ENCODE data around the gene GOSR1.

GOSR1 gene

GRCh38 chr17:30495586-30495985 lies 18.4 kb downstream of the GOSR1 start:
- FAIRE-seq (no peak), DNase-seq (ENCODE audit: insufficient read length, low spot score) (no peak)

DNA sequence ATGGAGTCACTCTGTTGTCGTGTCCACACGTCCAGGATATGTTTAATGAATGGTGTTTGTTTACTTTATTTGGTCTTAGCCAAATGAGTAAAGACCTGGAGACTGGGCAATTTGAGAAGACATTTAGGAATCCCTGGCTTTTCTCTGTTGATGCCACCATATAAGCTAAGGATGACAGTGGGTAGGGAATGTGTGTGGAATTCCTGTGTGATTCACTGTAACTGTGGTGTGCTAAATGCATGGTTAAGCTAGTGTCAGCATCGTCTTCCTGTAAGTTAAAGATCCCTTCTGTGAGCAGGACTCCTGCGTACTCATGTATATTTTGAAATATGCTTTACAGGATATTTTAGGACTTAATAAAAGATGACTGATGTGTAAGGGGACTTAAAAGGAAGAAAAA lies 26.4 kb downstream of the GOSR1 start:
- no peak for FAIRE-seq
- DNase-seq (ENCODE audit: insufficient read length, low spot score): no peak
- no peak for TF ChIP-seq PAX5 (IDR thresholded peaks at IDR 0.05; ENCODE audit: insufficient read depth, low read length, severe bottlenecking)
- no peak for TF ChIP-seq POLR2A (IDR thresholded peaks at IDR 0.05; ENCODE audit: low read depth, low read length)
- TF ChIP-seq POU2F2 (IDR thresholded peaks at IDR 0.05; ENCODE audit: low read depth, low read length): no peak

More at GRCh38 chr17:30495586-30495985, 18.4 kb downstream of the GOSR1 start:
- TF ChIP-seq POLR2AphosphoS5 (IDR thresholded peaks at IDR 0.05; ENCODE audit: low read depth, low read length) (no peak), SPI1 (IDR thresholded peaks at IDR 0.05; ENCODE audit: low read depth, low read length) (no peak), PAX5 (IDR thresholded peaks at IDR 0.05; ENCODE audit: insufficient read depth, low read length, severe bottlenecking) (no peak), TAF1 (IDR thresholded peaks at IDR 0.05; ENCODE audit: low read depth, low read length) (no peak), POLR2A (IDR thresholded peaks at IDR 0.05; ENCODE audit: low read depth, low read length) (no peak), POU2F2 (IDR thresholded peaks at IDR 0.05; ENCODE audit: low read depth, low read length) (no peak)

DNA sequence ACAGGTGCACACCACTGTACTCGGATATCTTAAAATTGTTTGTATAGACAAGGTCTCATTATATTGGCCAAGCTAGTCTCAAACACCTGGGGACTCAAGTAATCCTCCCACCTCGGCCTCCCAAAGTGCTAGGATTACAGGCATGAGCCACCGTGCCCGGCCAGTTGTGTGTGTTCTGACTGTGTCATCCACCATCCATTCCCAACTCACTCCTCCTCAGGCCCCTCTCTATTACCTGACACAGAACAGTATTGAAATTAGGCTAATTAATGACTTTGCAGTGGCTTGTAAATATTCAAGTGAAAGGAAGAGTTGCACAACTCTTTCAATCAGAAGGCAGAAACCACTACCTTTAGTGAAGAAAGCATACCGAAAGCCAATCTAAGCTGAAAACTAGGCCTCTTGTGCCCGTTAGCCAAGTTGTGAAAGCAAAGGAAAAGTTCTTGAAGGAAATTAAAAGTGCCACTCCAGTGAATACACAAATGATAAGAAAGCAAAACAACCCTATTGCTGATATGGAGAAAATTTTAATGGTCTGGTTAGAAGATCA lies 28.7 kb downstream of the GOSR1 start:
- no peak for FAIRE-seq

GRCh38 chr17:30506481-30506880 lies 29.3 kb downstream of the GOSR1 start:
- no peak for TF ChIP-seq SPI1 (IDR thresholded peaks at IDR 0.05; ENCODE audit: low read depth, low read length)
- no peak for TF ChIP-seq TAF1 (IDR thresholded peaks at IDR 0.05; ENCODE audit: low read depth, low read length)
- TF ChIP-seq PAX5 (IDR thresholded peaks at IDR 0.05; ENCODE audit: insufficient read depth, low read length, severe bottlenecking): no peak
- no peak for TF ChIP-seq POLR2AphosphoS5 (IDR thresholded peaks at IDR 0.05; ENCODE audit: low read depth, low read length)
- no peak for TF ChIP-seq POU2F2 (IDR thresholded peaks at IDR 0.05; ENCODE audit: low read depth, low read length)
- TF ChIP-seq POLR2A (IDR thresholded peaks at IDR 0.05; ENCODE audit: low read depth, low read length): no peak
- FAIRE-seq (no peak), DNase-seq (ENCODE audit: insufficient read length, low spot score) (no peak)

More for the DNA sequence above, 28.7 kb downstream of the GOSR1 start:
- no peak for DNase-seq (ENCODE audit: insufficient read length, low spot score)
- no peak for TF ChIP-seq SPI1 (IDR thresholded peaks at IDR 0.05; ENCODE audit: low read depth, low read length)
- no peak for TF ChIP-seq POU2F2 (IDR thresholded peaks at IDR 0.05; ENCODE audit: low read depth, low read length)
- no peak for TF ChIP-seq TAF1 (IDR thresholded peaks at IDR 0.05; ENCODE audit: low read depth, low read length)
- TF ChIP-seq POLR2A (IDR thresholded peaks at IDR 0.05; ENCODE audit: low read depth, low read length): no peak
- no peak for TF ChIP-seq POLR2AphosphoS5 (IDR thresholded peaks at IDR 0.05; ENCODE audit: low read depth, low read length)
- no peak for TF ChIP-seq PAX5 (IDR thresholded peaks at IDR 0.05; ENCODE audit: insufficient read depth, low read length, severe bottlenecking)

GRCh38 chr17:30513346-30513745 lies 36.1 kb downstream of the GOSR1 start:
- FAIRE-seq: no peak
- TF ChIP-seq POLR2AphosphoS5 (IDR thresholded peaks at IDR 0.05; ENCODE audit: low read depth, low read length): no peak
- no peak for TF ChIP-seq TAF1 (IDR thresholded peaks at IDR 0.05; ENCODE audit: low read depth, low read length)
- TF ChIP-seq PAX5 (IDR thresholded peaks at IDR 0.05; ENCODE audit: insufficient read depth, low read length, severe bottlenecking): no peak
- TF ChIP-seq POU2F2 (IDR thresholded peaks at IDR 0.05; ENCODE audit: low read depth, low read length): no peak
- DNase-seq (ENCODE audit: insufficient read length, low spot score): no peak

DNA sequence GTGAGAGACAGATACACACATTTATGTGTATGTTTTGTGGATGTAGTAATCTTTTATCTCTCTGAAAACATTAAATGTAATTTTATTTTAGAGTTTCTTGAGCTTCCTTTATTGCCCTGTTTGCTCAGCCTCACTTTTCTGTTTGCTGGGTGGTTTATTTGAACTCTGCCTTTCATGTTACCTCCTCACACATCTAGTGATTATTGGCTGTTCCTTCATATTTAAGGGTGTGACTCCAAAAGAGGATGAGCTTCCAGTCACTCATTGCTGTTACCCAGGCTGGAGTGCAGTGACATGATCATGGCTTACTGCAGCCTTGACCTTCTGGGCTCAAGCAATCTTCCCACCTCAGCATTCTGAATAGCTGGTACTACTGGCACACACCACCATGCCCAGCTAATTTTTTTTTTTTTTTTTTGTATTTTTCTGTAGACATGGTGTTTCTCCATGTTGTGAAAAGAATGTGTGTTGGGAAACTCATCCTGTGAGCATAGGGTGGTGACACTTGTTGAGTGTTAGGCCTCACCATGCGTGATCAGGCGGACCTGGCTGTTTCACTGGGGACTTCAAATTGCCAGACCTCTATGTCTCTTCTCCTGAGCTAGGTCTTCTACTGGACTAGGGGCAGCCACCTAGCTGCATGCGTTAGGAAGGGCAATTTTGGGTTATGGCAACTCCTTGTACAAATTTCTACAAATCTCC lies 37.8 kb downstream of the GOSR1 start:
- DNase-seq (ENCODE audit: insufficient read length, low spot score): no peak
- no peak for TF ChIP-seq TAF1 (IDR thresholded peaks at IDR 0.05; ENCODE audit: low read depth, low read length)
- TF ChIP-seq SPI1 (IDR thresholded peaks at IDR 0.05; ENCODE audit: low read depth, low read length): no peak
- no peak for TF ChIP-seq POLR2A (IDR thresholded peaks at IDR 0.05; ENCODE audit: low read depth, low read length)
- TF ChIP-seq POLR2AphosphoS5 (IDR thresholded peaks at IDR 0.05; ENCODE audit: low read depth, low read length): no peak
- no peak for TF ChIP-seq PAX5 (IDR thresholded peaks at IDR 0.05; ENCODE audit: insufficient read depth, low read length, severe bottlenecking)
- no peak for TF ChIP-seq POU2F2 (IDR thresholded peaks at IDR 0.05; ENCODE audit: low read depth, low read length)

GRCh38 chr17:30517786-30518185 lies 40.6 kb downstream of the GOSR1 start:
- FAIRE-seq (no peak), DNase-seq (ENCODE audit: insufficient read length, low spot score) (no peak)
- TF ChIP-seq POLR2A (IDR thresholded peaks at IDR 0.05; ENCODE audit: low read depth, low read length): no peak
- TF ChIP-seq POLR2AphosphoS5 (IDR thresholded peaks at IDR 0.05; ENCODE audit: low read depth, low read length): no peak
- TF ChIP-seq TAF1 (IDR thresholded peaks at IDR 0.05; ENCODE audit: low read depth, low read length): no peak
- no peak for TF ChIP-seq PAX5 (IDR thresholded peaks at IDR 0.05; ENCODE audit: insufficient read depth, low read length, severe bottlenecking)

More for the DNA sequence above, 37.8 kb downstream of the GOSR1 start:
- FAIRE-seq: no peak

- TF ChIP-seq PAX5 (IDR thresholded peaks at IDR 0.05; ENCODE audit: insufficient read depth, low read length, severe bottlenecking) (no peak), TAF1 (IDR thresholded peaks at IDR 0.05; ENCODE audit: low read depth, low read length) (no peak), POLR2AphosphoS5 (IDR thresholded peaks at IDR 0.05; ENCODE audit: low read depth, low read length) (no peak), POU2F2 (IDR thresholded peaks at IDR 0.05; ENCODE audit: low read depth, low read length) (no peak), SPI1 (IDR thresholded peaks at IDR 0.05; ENCODE audit: low read depth, low read length) (no peak), POLR2A (IDR thresholded peaks at IDR 0.05; ENCODE audit: low read depth, low read length) (no peak)
- no peak for DNase-seq (ENCODE audit: insufficient read length, low spot score)
- FAIRE-seq: no peak
Observed at GRCh38 chr17:30519166-30519565, 42.0 kb downstream of the GOSR1 start.

- no peak for FAIRE-seq
- no peak for TF ChIP-seq SPI1 (IDR thresholded peaks at IDR 0.05; ENCODE audit: low read depth, low read length)
- no peak for TF ChIP-seq POU2F2 (IDR thresholded peaks at IDR 0.05; ENCODE audit: low read depth, low read length)
- TF ChIP-seq PAX5 (IDR thresholded peaks at IDR 0.05; ENCODE audit: insufficient read depth, low read length, severe bottlenecking): no peak
- DNase-seq (ENCODE audit: insufficient read length, low spot score): no peak
Observed at GRCh38 chr17:30519707-30520106, 42.5 kb downstream of the GOSR1 start.

- TF ChIP-seq TAF1 (IDR thresholded peaks at IDR 0.05; ENCODE audit: low read depth, low read length) (no peak), POLR2A (IDR thresholded peaks at IDR 0.05; ENCODE audit: low read depth, low read length) (no peak), POU2F2 (IDR thresholded peaks at IDR 0.05; ENCODE audit: low read depth, low read length) (no peak), SPI1 (IDR thresholded peaks at IDR 0.05; ENCODE audit: low read depth, low read length) (no peak)
- no peak for FAIRE-seq
- DNase-seq (ENCODE audit: insufficient read length, low spot score): no peak
Observed at GRCh38 chr17:30520436-30520835, 43.2 kb downstream of the GOSR1 start.
